HEK293 (cell line): ENCODE data around the gene ARHGAP6.

Source experiments
- CTCF ChIA-PET: fragments of 350-600 bp; formaldehyde crosslinking; extraction: SDS; loops from one replicate; lab custom pipeline; 2021; ENCODE audit warnings: antibody characterized with exemption; lab: Yijun Ruan, JAX
- POLR2A ChIA-PET: fragments of 300-600 bp; formaldehyde crosslinking; extraction: SDS; loops from one replicate; lab custom pipeline; 2020; ENCODE audit warnings: antibody characterized with exemption, inconsistent platforms; lab: Yijun Ruan, JAX
- H3K27ac ChIP-seq: fragments of 200-500 bp; sonication (Bioruptor generic); 2 replicates; pipeline ENCODE4 v1.5.1; 2014; ENCODE audit warnings: low read depth, low read length, control low read depth, inconsistent platforms; ENCODE audit errors: extremely low read depth
- H3K36me3 ChIP-seq, 2 experiments: fragments of 200-500 bp in 1 of 2; sonication (Bioruptor generic) in 1 of 2; 1 replicate in 1 of 2; 2 replicates in 1 of 2; pipeline ENCODE4 v1.5.1; 2014 to 2017; ENCODE audit warnings: inconsistent platforms in 2 of 2, low read length in 2 of 2; ENCODE audit not compliant: control insufficient read depth in 2 of 2, insufficient read depth in 1 of 2
- H3K4me1 ChIP-seq: fragments of 200-500 bp; sonication (Bioruptor generic); 2 replicates; pipeline ENCODE4 v1.5.1; 2014; ENCODE audit warnings: mild to moderate bottlenecking, low read length, inconsistent platforms; ENCODE audit not compliant: control insufficient read depth, insufficient read depth
- H3K4me3 ChIP-seq: 2 replicates; pipeline ENCODE4 v1.5.1; 2011; ENCODE audit warnings: low read depth, mild to moderate bottlenecking, control low read depth, low read length, moderate library complexity
- H3K9me3 ChIP-seq: fragments of 200-500 bp; sonication (Bioruptor generic); 2 replicates; pipeline ENCODE4 v1.5.1; 2014; ENCODE audit warnings: low read depth, low read length, inconsistent platforms; ENCODE audit not compliant: control insufficient read depth, insufficient read depth
- GLI4 ChIP-seq: fragments of 450-650 bp; formaldehyde crosslinking; IDR thresholded peaks from 2 replicates; pipeline ENCODE4 v1.5.1; 2016; ENCODE audit warnings: missing biosample characterization, missing genetic modification characterization
- HOXD13 ChIP-seq: sonication (generic); formaldehyde crosslinking; IDR thresholded peaks from 2 replicates; pipeline ENCODE4 v1.8.0; 2022; ENCODE audit warnings: missing genetic modification reagents, borderline replicate concordance
- MZF1 ChIP-seq: fragments of 450-650 bp; formaldehyde crosslinking; IDR thresholded peaks from 2 replicates; pipeline ENCODE4 v1.5.1; 2017; ENCODE audit warnings: missing biosample characterization, missing genetic modification characterization, borderline replicate concordance
- SCRT2 ChIP-seq: fragments of 450-650 bp; formaldehyde crosslinking; IDR thresholded peaks from 2 replicates; pipeline ENCODE4 v1.5.1; 2016; ENCODE audit warnings: missing biosample characterization, missing genetic modification characterization
- YY1 ChIP-seq: fragments of 450-650 bp; formaldehyde crosslinking; IDR thresholded peaks from 2 replicates; pipeline ENCODE4 v1.5.1; 2018; ENCODE audit warnings: missing biosample characterization, missing genetic modification characterization
- ZBTB7A ChIP-seq: fragments of 450-650 bp; formaldehyde crosslinking; IDR thresholded peaks from 2 replicates; pipeline ENCODE4 v1.5.1; 2016; ENCODE audit warnings: low read depth, missing biosample characterization, missing genetic modification characterization
- ZFHX2 ChIP-seq: fragments of 450-650 bp; formaldehyde crosslinking; conservative IDR thresholded peaks from 2 replicates; pipeline ENCODE4 v1.5.1; 2016; ENCODE audit warnings: missing biosample characterization, missing genetic modification characterization
- ZNF121 ChIP-seq: fragments of 450-650 bp; formaldehyde crosslinking; IDR thresholded peaks from 2 replicates; pipeline ENCODE4 v1.5.1; 2016; ENCODE audit warnings: missing biosample characterization, missing genetic modification characterization
- ZNF140 ChIP-seq: fragments of 450-650 bp; formaldehyde crosslinking; IDR thresholded peaks from 2 replicates; pipeline ENCODE4 v1.5.1; 2016; ENCODE audit warnings: missing biosample characterization, missing genetic modification characterization
- ZNF202 ChIP-seq: fragments of 450-650 bp; formaldehyde crosslinking; IDR thresholded peaks from 2 replicates; pipeline ENCODE4 v1.5.1; 2016; ENCODE audit warnings: missing biosample characterization, missing genetic modification characterization, borderline replicate concordance
- ZNF211 ChIP-seq: fragments of 450-650 bp; formaldehyde crosslinking; IDR thresholded peaks from 2 replicates; pipeline ENCODE4 v1.5.1; 2016; ENCODE audit warnings: low read depth, missing biosample characterization, missing genetic modification characterization
- ZNF23 ChIP-seq: fragments of 450-650 bp; formaldehyde crosslinking; IDR thresholded peaks from 2 replicates; pipeline ENCODE4 v1.5.1; 2016; ENCODE audit warnings: missing biosample characterization, missing genetic modification characterization, borderline replicate concordance
- ZNF335 ChIP-seq: fragments of 450-650 bp; formaldehyde crosslinking; conservative IDR thresholded peaks from 2 replicates; pipeline ENCODE4 v1.5.1; 2016; ENCODE audit warnings: missing biosample characterization, missing genetic modification characterization
- ZNF350 ChIP-seq: fragments of 450-650 bp; formaldehyde crosslinking; IDR thresholded peaks from 2 replicates; pipeline ENCODE4 v1.5.0; 2017; ENCODE audit warnings: missing biosample characterization, mild to moderate bottlenecking, missing genetic modification characterization
- ZNF391 ChIP-seq: fragments of 450-650 bp; formaldehyde crosslinking; IDR thresholded peaks from 2 replicates; pipeline ENCODE4 v1.5.1; 2016; ENCODE audit warnings: low read depth, missing biosample characterization, missing genetic modification characterization, borderline replicate concordance
- ZNF433 ChIP-seq: fragments of 450-650 bp; formaldehyde crosslinking; IDR thresholded peaks from 2 replicates; pipeline ENCODE4 v1.5.1; 2016; ENCODE audit warnings: missing biosample characterization, missing genetic modification characterization, low read depth
- ZNF571 ChIP-seq: fragments of 450-650 bp; formaldehyde crosslinking; IDR thresholded peaks from 2 replicates; pipeline ENCODE4 v1.5.0; 2017; ENCODE audit warnings: missing biosample characterization, missing genetic modification characterization
- ZNF664 ChIP-seq: fragments of 450-650 bp; formaldehyde crosslinking; IDR thresholded peaks from 2 replicates; pipeline ENCODE4 v1.5.1; 2016; ENCODE audit warnings: missing biosample characterization, missing genetic modification characterization
- ZNF777 ChIP-seq: fragments of 450-650 bp; formaldehyde crosslinking; IDR thresholded peaks from 2 replicates; pipeline ENCODE4 v1.5.1; 2017; ENCODE audit warnings: missing biosample characterization, missing genetic modification characterization, borderline replicate concordance
- ZXDB ChIP-seq: fragments of 450-650 bp; formaldehyde crosslinking; IDR thresholded peaks from 2 replicates; pipeline ENCODE4 v1.5.1; 2016; ENCODE audit warnings: missing biosample characterization, missing genetic modification characterization
- TF ChIP-seq, protein P1 (sequence below): fragments of 450-650 bp; formaldehyde crosslinking; IDR thresholded peaks from 2 replicates; pipeline ENCODE4 v1.5.1; 2016; ENCODE audit warnings: missing biosample characterization, missing genetic modification characterization
- TF ChIP-seq, protein P2 (sequence below): fragments of 450-650 bp; formaldehyde crosslinking; IDR thresholded peaks from 2 replicates; pipeline ENCODE4 v1.5.1; 2017; ENCODE audit warnings: missing biosample characterization, missing genetic modification characterization
- TF ChIP-seq, protein P3 (sequence below): fragments of 450-650 bp; formaldehyde crosslinking; IDR thresholded peaks from 2 replicates; pipeline ENCODE4 v1.5.1; 2016; ENCODE audit warnings: missing biosample characterization, missing genetic modification characterization
- TF ChIP-seq, protein P4 (sequence below): fragments of 450-650 bp; formaldehyde crosslinking; IDR thresholded peaks from 2 replicates; pipeline ENCODE4 v1.5.1; 2016; ENCODE audit warnings: missing biosample characterization, missing genetic modification characterization, borderline replicate concordance
- TF ChIP-seq, protein P5 (sequence below): fragments of 450-650 bp; formaldehyde crosslinking; IDR thresholded peaks from 2 replicates; pipeline ENCODE4 v1.5.1; 2017; ENCODE audit warnings: missing biosample characterization, missing genetic modification characterization

The ARHGAP6 gene

DNA sequence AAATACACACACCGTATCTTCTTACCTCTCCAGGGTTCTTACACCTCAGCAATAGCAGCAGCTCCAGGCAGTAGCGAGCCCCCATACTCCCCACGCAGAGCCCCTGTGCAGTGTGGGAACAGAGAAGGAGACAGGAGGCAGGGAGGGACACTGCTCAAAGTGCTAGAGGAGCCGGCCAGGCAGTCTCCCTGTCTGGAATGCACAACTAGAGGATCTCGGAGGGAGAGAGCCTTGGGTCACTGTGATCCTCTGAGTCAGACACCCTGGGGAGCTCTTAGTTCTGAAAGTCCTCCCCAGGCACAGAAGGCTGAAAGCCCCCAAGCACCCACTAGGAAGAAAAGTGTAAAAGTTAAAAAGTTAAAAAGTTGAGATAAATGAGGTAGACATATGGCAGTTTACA, 356.5 kb downstream of the ARHGAP6 start:
- no peak overlapping the region for H3K27ac ChIP-seq
- ChIA-PET POLR2A (no interaction called here), CTCF (no interaction called here)
- H3K9me3 ChIP-seq = no peaks in the 10 kb centered on the region
- no peak overlapping the region for H3K4me3 ChIP-seq
- no peak for TF ChIP-seq MZF1
- no peak for TF ChIP-seq SCRT2 (tag by site-specific recombination)
- TF ChIP-seq ZNF391 = no peak
- no peak for TF ChIP-seq ZNF335
- no peak for TF ChIP-seq ZNF140 (tag by site-specific recombination)
- TF ChIP-seq GLI4 (tag by site-specific recombination) = no peak
- no peaks in the 10 kb centered on the region for H3K4me1 ChIP-seq
- H3K36me3 ChIP-seq = no peaks in the 10 kb centered on the region

DNA sequence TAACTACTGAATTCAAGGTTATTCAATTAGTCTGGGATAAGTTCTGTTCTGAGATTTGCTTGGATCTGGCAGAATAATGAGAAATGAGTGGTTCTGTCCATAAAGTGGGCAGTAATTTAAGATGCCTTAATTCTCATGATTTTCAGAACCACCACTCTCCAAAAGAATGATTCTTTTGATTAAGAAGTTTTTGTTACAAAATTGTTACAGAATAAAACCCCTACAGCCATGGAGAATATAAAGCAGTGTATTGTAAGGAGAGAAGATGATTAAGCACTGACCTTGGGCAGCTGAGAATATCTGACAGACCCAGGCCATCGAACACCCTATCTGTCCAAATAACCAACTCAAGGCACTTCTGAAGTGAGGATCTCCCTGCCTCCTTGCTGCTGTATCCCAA, 360.1 kb downstream of the ARHGAP6 start:
- no peaks in the 10 kb centered on the region for H3K4me1 ChIP-seq
- no peak overlapping the region for H3K27ac ChIP-seq
- no peak for TF ChIP-seq SCRT2 (tag by site-specific recombination)
- TF ChIP-seq, protein P1, sequence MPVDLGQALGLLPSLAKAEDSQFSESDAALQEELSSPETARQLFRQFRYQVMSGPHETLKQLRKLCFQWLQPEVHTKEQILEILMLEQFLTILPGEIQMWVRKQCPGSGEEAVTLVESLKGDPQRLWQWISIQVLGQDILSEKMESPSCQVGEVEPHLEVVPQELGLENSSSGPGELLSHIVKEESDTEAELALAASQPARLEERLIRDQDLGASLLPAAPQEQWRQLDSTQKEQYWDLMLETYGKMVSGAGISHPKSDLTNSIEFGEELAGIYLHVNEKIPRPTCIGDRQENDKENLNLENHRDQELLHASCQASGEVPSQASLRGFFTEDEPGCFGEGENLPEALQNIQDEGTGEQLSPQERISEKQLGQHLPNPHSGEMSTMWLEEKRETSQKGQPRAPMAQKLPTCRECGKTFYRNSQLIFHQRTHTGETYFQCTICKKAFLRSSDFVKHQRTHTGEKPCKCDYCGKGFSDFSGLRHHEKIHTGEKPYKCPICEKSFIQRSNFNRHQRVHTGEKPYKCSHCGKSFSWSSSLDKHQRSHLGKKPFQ (tag by site-specific recombination) = no peak
- TF ChIP-seq, protein P2, sequence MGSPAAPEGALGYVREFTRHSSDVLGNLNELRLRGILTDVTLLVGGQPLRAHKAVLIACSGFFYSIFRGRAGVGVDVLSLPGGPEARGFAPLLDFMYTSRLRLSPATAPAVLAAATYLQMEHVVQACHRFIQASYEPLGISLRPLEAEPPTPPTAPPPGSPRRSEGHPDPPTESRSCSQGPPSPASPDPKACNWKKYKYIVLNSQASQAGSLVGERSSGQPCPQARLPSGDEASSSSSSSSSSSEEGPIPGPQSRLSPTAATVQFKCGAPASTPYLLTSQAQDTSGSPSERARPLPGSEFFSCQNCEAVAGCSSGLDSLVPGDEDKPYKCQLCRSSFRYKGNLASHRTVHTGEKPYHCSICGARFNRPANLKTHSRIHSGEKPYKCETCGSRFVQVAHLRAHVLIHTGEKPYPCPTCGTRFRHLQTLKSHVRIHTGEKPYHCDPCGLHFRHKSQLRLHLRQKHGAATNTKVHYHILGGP (tag by site-specific recombination) = no peak
- no peak for TF ChIP-seq ZNF777
- no peak for TF ChIP-seq ZNF211
- no peak for TF ChIP-seq ZNF121 (tag by site-specific recombination)
- TF ChIP-seq, protein P3, sequence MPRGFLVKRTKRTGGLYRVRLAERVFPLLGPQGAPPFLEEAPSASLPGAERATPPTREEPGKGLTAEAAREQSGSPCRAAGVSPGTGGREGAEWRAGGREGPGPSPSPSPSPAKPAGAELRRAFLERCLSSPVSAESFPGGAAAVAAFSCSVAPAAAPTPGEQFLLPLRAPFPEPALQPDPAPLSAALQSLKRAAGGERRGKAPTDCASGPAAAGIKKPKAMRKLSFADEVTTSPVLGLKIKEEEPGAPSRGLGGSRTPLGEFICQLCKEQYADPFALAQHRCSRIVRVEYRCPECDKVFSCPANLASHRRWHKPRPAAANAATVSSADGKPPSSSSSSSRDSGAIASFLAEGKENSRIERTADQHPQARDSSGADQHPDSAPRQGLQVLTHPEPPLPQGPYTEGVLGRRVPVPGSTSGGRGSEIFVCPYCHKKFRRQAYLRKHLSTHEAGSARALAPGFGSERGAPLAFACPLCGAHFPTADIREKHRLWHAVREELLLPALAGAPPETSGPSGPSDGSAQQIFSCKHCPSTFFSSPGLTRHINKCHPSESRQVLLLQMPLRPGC (tag by site-specific recombination) = no peak
- TF ChIP-seq ZBTB7A (tag by site-specific recombination) = no peak
- no peak for TF ChIP-seq ZNF664 (tag by site-specific recombination)
- TF ChIP-seq ZNF23 (tag by site-specific recombination) = no peak
- no peak for TF ChIP-seq ZNF350 (tag by site-specific recombination)
- TF ChIP-seq ZNF433 = no peak
- no peak for TF ChIP-seq ZXDB (tag by site-specific recombination)
- TF ChIP-seq HOXD13 (CRISPR knock-in tag) = no peak
- TF ChIP-seq ZNF571 (tag by site-specific recombination) = no peak
- TF ChIP-seq ZNF202 = no peak
- TF ChIP-seq, protein P4, sequence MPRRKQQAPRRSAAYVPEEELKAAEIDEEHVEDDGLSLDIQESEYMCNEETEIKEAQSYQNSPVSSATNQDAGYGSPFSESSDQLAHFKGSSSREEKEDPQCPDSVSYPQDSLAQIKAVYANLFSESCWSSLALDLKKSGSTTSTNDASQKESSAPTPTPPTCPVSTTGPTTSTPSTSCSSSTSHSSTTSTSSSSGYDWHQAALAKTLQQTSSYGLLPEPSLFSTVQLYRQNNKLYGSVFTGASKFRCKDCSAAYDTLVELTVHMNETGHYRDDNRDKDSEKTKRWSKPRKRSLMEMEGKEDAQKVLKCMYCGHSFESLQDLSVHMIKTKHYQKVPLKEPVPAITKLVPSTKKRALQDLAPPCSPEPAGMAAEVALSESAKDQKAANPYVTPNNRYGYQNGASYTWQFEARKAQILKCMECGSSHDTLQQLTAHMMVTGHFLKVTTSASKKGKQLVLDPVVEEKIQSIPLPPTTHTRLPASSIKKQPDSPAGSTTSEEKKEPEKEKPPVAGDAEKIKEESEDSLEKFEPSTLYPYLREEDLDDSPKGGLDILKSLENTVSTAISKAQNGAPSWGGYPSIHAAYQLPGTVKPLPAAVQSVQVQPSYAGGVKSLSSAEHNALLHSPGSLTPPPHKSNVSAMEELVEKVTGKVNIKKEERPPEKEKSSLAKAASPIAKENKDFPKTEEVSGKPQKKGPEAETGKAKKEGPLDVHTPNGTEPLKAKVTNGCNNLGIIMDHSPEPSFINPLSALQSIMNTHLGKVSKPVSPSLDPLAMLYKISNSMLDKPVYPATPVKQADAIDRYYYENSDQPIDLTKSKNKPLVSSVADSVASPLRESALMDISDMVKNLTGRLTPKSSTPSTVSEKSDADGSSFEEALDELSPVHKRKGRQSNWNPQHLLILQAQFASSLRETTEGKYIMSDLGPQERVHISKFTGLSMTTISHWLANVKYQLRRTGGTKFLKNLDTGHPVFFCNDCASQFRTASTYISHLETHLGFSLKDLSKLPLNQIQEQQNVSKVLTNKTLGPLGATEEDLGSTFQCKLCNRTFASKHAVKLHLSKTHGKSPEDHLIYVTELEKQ (tag by site-specific recombination) = no peak
- TF ChIP-seq, protein P5, sequence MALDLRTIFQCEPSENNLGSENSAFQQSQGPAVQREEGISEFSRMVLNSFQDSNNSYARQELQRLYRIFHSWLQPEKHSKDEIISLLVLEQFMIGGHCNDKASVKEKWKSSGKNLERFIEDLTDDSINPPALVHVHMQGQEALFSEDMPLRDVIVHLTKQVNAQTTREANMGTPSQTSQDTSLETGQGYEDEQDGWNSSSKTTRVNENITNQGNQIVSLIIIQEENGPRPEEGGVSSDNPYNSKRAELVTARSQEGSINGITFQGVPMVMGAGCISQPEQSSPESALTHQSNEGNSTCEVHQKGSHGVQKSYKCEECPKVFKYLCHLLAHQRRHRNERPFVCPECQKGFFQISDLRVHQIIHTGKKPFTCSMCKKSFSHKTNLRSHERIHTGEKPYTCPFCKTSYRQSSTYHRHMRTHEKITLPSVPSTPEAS (tag by site-specific recombination) = no peak
- no peak for TF ChIP-seq YY1 (tag by site-specific recombination)
- no peak for TF ChIP-seq ZFHX2 (tag by site-specific recombination)
- no peaks in the 10 kb centered on the region for H3K9me3 ChIP-seq
- CTCF ChIA-PET = no interaction called here
- H3K4me3 ChIP-seq = no peak overlapping the region
- POLR2A ChIA-PET = no interaction called here
- H3K36me3 ChIP-seq = no peaks in the 10 kb centered on the region
